Right kidney (tissue), 9 donors: Measurements from ENCODE around the gene KCNJ12.
"Not testable (repeated sequence)": the region's sequence is repeated elsewhere in the genome, so short reads cannot be mapped to it uniquely, and the experiment has no call there.

Experiments
- DNase-seq: peaks from one replicate; pipeline ENCODE4 v3.0.0-alpha.2; 2016
- long read RNA-seq, 8 donors: transcript quantifications; one replicate each; lab custom pipeline, GENCODE V29; 2026

Gene KCNJ12
- long read RNA-seq, donor 1 = 0 reads
- long read RNA-seq, donor 2, full-length matches to known transcripts = 1 of 1 reads
- long read RNA-seq, donor 2, partial matches to known transcripts = 0 of 1 reads
- long read RNA-seq, donor 2, other reads (novel, unspliced or antisense) = 0 of 1 reads
- long read RNA-seq, donor 3, full-length matches to known transcripts = 3 of 3 reads
- long read RNA-seq, donor 3, partial matches to known transcripts = 0 of 3 reads
- long read RNA-seq, donor 3, other reads (novel, unspliced or antisense) = 0 of 3 reads
- long read RNA-seq, donor 4 = 0 reads
- long read RNA-seq, donor 5 = 0 reads
- long read RNA-seq, donor 6, full-length matches to known transcripts = 2 of 2 reads
- long read RNA-seq, donor 6, partial matches to known transcripts = 0 of 2 reads
- long read RNA-seq, donor 6, other reads (novel, unspliced or antisense) = 0 of 2 reads
- long read RNA-seq, donor 7 = 0 reads
- long read RNA-seq, donor 8, full-length matches to known transcripts = 4 of 4 reads
- long read RNA-seq, donor 8, partial matches to known transcripts = 0 of 4 reads
- long read RNA-seq, donor 8, other reads (novel, unspliced or antisense) = 0 of 4 reads

DNA sequence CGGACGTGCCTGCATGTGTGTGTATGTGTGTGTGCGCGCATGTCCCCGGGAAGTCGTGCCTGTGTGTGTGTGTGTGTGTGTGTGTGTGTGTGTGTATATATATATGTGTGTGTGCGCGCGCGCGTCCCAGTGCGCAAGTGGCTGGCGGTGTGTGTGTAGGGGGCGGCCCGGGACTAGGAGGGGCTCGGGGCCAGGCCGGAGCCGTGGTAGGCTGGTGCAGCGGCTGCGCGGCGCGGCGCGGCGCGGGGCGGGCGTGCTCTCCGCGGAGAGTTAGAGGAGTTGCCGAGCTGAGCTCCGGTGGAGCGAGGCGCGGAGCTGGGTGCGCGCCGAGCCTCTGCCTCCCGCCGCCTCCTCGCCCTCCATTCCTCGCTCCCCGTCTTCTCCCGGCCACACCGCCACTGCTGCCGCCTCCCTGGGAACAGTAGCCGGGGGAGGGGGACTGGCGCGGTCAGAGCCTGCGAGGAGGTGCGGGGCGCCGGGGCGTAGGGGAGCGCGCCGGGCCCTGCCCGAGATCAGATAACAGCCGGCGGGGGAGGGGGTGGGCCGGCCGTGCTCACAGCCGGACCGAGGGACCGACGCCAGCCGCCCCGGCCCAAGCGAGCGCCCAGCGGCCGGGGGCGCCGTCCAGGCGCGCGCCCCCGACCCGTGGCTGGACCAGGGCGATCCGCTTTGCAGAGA is at the start of gene KCNJ12:
Gene KCNJ12, plus strand, starts transcription at position 277 of the 678 bp plus-strand sequence. CDS start 38,986 bp downstream, outside the sequence.
- DNase-seq = peak; percentile 82

DNA sequence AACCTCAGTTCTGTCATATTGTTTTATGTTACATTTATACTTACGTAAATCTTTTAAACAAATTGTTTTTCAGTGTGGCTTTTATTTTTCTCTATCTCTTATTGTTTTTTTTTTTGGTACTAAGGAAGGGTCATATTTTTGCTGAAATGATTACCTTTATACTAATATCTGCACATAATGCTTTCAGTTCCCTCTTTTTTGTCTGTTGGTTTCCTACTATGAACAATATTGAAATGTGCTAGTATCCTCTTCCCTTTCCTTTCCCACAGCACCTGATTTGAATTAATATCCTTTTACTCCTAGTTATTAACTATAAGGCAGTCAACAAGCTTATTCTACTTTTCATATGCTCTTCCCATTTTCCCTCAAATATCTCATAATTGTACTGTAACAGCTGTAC is 48.2 kb upstream of the KCNJ12 start:
- not testable (repeated sequence) for DNase-seq

DNA sequence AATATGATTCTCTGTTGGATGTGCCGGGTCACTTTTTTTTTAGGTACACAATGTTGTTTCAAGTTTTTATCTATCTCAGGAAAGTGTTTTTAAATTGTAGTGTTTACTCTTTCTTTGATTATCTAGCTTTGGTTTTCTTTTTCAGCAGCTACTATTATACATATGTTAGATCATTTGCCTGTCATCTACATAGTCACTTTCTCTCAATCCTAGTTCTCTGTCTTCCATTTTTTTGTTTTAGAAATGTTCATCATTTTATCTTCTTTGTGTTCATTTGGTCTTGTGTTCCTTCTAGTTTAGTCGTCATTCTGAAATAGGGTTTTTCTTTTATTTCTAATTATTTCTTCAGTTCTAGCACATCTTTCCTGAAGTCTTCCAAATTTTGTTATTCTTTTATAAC is 47.4 kb upstream of the KCNJ12 start:
- DNase-seq = not testable (repeated sequence)

DNA sequence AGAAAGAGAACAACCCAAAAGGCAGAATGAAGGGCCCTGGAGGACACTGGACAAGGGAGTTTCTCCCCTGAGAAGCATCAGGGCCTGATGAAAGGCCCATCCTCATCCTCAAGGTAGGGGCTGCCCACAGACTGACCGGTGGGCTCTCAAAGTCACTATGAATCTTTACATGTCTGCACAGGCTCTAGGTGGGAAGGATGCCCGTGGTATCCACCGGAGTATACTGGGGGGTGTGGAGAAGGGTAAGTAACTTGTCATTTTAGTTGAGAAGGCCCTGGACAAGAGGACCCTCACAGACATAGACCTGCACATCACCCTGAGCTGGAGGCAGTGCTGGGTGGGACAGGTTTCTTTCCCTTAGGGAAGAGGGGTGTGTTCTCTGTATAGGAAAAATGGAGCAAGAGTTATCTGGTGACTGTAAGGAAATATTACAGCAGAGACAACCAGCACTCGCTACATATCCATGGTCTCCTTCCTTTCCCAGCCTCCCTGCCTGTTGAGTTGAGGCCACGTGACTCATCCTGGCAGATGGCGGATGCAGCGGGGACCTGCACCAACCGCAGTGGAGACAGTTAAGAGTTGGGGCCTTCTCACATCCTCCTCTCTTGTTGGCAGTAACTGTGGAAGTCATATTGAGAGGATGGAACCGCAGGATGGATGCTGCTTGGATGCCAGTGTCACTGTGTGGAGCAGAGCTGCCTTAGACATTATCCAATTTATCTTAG is 45.6 kb upstream of the KCNJ12 start:
- DNase-seq = no peak

DNA sequence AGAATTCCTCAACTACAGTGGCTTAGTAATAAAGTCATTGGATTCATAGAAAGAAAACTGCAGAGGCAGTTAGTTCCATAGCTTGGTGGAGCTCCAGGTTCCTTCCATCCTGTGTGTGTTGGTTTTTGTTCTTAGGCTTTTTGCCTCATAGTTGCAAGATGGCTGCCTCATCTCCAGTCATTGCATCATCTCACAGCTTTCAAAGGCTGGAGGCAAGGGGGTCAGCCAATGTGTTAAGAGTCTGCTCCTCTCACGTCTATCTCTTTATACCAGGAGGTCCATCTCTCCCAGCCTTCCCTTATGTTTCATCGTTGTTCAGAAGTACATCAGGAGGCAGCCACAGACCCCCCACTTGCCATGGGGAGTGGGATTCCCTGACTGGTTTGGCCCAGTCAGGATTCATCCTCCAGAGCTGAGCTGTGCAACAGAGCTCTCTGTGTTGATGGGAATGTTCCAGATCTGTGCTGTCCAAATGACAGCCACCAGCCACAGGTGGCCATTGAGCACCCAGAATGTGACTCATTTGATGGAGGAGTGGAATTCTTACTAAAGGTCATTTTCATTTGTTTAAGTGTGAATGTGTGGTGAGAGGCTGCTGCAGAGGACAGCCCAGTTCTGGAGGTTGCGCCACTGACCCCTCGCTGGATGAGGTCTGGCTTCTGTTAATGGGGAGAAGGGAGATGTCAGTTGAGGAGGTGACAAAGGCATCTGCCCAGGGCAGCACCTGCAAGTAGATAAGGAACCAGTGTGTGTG is 39.4 kb upstream of the KCNJ12 start:
- DNase-seq = not testable (repeated sequence)

DNA sequence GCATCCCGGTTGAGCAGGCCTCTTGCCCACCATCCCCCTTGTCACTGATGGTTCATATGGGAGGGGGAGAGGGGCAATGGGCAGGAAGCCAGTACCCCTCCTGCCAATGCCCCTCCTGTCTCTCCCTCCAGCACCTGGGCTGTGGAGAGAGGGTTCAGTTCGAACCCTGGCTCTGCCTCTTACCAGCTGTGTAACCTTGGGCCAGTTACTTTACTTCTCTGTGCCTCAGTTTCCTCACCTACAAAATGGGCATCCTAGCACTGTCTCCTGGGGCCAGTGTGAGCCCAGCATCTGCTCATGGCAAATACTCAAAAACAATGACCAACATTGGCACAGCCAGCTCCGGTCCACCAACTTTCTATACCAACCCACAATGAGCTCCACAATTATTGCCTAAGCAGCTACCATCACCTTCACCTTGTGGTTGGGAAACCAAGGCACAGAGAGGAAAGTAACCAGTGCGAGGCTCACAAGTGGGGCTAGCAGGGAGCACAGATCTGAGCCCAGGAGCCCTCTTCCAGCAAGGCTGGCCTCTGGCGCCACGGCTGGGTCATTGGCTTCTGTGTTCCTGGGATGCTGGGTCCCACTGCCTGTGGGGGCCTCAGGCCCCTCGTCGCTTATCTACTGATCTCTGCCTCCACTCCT is 38.1 kb upstream of the KCNJ12 start:
- DNase-seq = not testable (repeated sequence)

DNA sequence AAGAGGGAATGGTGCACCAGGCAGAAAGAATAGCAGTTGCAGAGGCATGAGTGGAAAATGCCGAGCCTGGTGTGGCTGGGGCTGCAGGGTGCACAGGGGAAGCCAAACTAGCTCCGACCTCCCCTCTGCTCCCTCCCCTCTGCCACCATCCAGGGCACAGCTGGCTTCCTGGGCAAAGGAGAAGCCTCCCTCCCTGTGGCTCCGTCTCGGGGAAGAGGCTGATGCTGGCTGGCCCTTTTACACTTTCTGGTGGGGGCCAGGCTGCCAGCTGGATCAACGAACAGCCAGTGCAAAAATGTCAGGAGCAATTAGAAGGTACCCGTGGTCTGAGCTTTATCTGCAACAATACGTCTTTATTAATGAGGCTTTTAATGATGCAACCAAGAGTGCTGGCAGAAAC is 37.1 kb upstream of the KCNJ12 start:
- DNase-seq = no peak

DNA sequence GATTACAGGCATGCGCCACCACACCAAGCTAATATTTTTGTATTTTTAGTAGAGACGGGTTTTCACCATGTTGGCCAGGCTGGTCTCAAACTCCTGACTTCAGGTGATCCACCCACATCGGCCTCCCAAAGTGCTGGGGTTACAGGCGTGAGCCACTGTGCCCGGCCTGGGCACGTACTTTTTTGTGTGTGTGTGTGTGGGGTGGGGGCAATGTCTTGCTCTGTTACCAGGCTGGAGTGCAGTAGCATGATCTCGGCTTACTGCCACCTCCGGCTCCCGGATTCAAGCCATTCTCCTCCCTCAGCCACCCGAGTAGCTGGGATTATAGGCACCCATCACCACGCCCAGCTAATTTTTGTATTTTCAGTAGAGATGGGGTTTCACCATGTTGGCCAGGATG is 36.6 kb upstream of the KCNJ12 start:
- not testable (repeated sequence) for DNase-seq

DNA sequence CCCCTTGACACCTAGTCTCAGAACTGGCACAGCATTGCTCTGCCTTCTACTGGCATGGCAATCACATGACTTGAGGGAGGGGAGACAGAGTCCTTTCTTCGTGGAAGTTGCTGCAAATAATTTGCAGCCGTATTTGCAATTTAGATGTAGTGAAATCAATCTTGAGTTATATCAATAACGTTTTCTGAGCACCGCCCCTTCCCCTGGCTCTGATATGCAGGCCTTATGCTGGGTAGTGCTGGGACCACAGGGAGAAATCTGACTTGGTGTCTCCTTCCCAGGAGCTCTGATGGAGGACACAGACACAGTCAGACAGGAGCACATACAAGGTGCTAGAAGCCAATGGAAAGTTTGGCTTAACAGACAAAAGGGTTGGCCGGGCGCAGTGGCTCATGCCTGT is 35.8 kb upstream of the KCNJ12 start:
- not testable (repeated sequence) for DNase-seq

DNA sequence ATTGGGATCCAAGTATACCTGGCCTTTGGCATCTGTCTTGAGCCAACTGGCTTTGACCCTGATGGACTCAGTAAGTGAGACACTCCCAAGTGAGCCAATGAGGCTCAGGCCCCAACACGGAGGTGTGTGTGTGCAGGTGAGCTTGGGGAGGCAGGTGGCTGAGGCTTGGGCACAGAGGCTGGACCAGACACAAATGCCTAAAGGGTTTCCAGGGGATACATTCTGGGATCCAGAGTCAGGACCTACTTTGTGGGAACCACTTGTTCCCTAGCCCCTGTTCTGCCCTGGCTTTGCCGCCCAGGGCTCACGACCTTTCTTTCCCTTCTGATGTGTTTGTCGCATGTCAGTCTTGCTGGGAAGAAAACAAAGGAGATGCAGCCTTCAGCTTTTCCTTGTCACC is 34.9 kb upstream of the KCNJ12 start:
- DNase-seq = not testable (repeated sequence)

DNA sequence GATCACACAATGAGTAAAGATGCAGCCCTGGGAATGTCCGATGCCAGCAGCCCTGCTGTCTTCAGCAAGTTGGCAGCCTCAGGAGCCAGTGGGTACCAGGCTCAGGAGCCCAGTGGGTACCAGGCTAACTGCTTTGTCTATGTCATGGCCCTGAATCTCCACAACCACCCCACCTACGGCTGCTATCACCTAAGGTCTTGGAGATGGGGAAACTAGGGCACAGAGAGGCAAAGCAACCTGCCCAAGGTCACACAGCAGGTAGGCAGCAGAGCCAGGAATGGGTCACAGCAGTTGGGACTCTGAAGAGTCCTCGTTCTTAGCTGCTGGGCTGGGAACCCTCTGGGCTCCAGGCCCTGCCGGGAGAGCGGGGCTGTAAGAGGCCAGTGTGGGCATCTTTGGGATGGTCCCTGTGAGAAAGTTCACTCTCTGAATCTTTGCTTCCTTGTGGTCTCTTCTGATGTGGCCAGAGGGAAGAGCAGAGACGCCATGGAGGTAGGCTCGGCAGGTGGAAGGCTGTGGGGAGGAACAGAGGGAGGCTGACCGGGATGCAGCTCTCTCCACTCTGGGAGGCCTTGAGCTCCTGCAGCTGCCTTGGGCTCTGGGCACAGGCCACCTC is 34.1 kb upstream of the KCNJ12 start:
- DNase-seq = not testable (repeated sequence)

DNA sequence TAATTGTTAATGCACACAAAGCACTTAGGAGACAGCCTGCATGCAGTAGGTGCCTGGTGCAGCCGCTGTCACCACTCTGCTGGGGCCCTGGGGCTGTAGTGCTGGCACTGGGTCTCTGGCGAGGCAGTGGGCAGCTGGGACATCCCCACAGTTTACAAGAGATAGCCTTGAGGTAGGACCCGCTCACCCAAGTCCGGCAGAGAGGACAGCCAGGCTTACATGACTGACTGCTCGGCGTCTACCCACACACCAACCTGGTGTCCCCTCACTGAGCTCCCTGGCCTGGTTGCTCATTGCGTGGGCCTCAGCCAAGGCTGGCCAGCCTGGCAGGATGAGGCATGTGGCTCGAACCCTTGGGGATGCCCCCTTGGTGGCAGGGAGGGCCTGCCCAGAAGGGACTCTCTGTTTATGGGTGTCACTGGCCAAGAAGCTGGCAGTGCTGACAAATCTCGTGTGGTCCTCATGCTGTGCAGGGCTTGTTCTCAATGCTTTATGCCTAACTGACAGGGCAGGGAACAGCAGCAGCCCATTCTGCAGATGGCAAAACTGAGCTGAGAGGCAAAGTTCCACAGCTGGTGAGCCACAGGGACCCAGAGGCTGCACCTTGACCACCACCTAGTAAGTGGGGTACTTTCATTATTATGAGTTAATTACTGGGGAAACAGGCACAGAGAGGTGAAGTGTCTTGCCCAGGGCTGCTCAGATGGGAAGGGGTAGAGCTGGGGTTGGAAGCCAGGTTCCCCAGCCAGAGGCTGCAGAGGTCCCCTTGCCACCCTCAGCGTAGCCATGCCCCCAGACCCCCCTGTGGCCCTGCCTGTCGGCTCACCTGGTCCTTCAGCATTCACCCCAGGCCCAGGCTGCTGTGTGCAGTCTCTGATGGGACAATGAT is 32.9 kb upstream of the KCNJ12 start:
- DNase-seq = not testable (repeated sequence)

DNA sequence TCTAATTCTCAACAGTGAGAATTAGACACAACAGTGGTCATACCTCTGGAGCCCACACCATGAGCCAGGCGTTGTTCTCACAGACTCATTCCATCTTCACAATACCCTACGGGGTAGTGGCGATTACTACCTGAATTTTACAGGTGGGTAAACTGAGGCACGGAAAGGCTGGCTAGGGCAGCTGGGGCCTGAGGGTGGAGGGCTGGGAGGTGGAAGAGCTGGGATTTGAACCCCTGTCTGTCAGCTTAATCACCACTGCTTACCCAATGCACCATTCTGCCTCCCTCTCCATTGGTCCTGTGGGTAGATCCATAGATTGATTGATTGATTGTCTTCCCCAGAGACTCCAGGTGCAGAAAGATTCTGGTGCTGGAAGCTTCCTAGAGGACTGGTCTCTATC is 31.4 kb upstream of the KCNJ12 start:
- not testable (repeated sequence) for DNase-seq

DNA sequence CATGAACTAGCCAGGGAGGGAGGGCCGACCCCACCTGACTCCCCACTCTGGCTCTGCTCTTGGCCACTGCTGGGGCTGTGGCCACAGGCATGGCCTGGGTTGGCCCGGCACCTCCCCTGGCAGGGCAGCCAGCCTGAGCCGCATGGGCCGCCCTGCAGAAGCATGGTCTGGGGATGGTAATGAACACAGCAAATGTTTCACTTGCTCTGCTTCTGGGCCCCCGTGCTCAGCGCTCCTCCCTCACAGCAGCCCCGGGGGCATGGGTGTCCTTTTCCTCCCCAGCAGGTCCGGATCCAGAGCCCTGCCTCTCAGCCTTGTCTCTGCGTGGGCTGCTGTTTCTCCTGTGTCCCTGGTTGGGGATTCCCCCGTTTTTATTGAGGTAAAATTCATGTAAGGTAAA is 30.9 kb upstream of the KCNJ12 start:
- DNase-seq = no peak

DNA sequence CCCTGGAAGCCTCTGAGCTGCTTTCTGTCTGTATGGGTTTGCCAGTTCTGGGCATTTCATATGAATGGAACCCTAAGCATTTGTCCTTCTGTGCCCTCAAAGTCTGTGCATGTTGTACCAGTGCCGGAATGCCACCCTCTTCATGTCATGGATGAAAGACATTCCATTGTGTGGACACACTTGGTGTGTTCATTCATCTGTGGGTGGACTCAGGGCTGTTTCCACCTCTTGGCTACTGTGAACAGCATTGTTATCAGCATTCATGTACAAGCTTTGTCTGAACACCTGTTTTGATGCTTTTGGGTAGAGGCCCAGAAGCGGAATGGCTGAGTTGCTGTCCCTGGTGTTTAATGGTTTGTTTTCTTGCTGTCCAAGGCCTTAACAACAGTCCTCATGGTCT is 30.1 kb upstream of the KCNJ12 start:
- not testable (repeated sequence) for DNase-seq

DNA sequence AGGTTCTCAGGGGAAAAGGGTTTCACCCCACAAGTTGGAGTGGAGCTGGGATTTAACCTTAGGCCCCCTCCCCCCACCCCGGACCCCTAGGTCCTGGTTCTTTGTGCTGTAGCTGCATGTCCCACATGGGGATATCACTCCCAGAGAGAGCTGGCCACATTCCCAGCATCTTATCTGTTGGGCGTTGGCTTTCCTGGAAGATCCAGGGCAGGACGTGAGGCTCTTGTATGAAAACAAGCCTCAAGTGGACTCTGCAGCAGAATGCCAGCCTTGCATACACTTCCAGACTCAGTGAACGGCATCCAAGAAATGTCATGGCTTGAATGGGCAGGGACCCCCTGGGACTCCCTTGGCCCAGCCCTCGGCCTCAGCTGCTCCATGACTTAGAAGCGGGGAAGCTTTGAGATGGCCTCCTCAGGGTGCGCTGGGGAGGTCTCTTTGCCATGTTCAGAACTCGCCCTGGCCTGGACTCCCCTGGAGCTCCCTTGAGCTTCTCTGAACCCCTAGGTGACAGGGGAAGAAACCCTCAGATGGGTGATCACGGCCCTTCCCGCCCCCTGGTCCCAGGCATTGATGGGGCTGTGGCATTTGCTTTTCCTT is 29.4 kb upstream of the KCNJ12 start:
- not testable (repeated sequence) for DNase-seq

DNA sequence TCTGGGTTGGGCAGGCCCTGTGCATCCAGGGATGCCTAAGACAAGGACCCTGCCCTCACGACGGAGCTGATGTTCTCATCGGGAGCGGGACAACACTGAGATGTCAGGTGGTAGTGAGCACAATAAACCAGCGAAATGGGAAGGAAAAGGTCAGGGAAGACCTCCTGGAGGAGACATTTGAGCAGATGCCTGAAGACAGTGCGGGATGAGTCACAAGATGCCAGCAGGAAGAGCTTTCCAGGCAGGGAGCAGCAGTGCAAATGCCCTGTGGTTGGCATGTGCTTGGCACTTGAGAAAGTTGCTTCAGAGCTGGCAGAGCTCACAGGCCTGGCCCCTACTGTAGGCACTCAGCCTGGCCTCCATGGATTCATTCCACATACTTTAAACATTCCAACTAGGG is 28.5 kb upstream of the KCNJ12 start:
- not testable (repeated sequence) for DNase-seq

DNA sequence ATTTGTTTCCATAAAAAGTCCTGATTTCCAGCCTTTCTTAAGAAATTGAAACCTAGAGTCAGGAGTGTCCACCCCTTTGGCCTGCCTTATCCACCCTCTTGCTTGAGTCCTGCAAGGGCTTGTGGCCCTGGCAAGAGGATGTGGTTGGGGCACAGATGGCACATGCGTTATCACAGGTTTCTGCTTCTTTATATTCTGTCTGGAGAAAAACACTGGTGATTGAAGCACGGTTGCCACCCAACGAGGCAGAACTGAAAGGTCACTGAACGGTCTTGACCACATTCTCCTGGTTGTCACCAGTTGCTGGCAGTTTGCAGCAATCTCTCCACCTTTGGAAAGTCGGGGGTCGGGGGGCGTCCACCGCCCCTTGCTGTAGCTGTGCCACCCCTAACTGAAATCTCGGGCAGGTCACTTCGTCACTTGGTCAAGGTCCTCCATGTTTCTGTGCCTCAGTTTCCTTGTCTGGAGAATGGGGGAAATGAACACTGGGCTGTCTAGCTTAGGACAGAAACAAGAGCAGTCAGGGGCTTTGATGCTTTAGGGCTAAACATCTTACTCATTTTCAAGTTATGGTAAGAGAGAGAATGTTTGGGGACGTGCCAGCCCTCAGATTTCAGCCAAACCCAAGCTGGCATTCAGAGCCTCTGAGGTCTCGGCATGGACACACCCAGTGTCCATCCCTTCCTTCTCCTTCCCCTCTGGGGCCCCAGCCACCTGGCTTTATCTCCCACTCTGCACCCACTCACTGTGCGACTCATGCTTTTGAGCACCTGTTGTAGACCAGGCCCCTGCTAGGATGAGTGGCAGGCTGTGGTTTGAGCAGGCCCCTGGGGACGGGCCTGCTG is 27.9 kb upstream of the KCNJ12 start:
- DNase-seq = not testable (repeated sequence)
